Measurements from ENCODE around the gene CNIH2.

The CNIH2 gene

GRCh38 chr11:66258473-66258893 is 19.5 kb upstream of the CNIH2 start:
- peak overlapping the region in 19 of 21 experiments; percentile 67 to 91 (median 84) for H3K27ac ChIP-seq
- peak overlapping the region; percentile 69 to 99 (median 92) for H3K4me3 ChIP-seq

- Histone ChIP-seq H3K4me3 (no peak overlapping the region), H3K27ac (no peak overlapping the region)
Measured at GRCh38 chr11:66259225-66259624, 18.8 kb upstream of the CNIH2 start.

GRCh38 chr11:66259956-66260355 is 18.0 kb upstream of the CNIH2 start:
- Histone ChIP-seq H3K27ac (no peak overlapping the region), H3K4me3 (no peak overlapping the region)

GRCh38 chr11:66261578-66261977 is 16.4 kb upstream of the CNIH2 start:
- H3K27ac ChIP-seq = no peak overlapping the region
- no peak overlapping the region for H3K4me3 ChIP-seq

- H3K4me3 ChIP-seq = no peak overlapping the region
- H3K27ac ChIP-seq = no peak overlapping the region
Measured at GRCh38 chr11:66262191-66262590, 15.8 kb upstream of the CNIH2 start.

- Histone ChIP-seq H3K27ac (no peak overlapping the region), H3K4me3 (no peak overlapping the region)
Measured at GRCh38 chr11:66262696-66263095, 15.3 kb upstream of the CNIH2 start.

- Histone ChIP-seq H3K4me3 (no peak overlapping the region), H3K27ac (no peak overlapping the region)
Measured at GRCh38 chr11:66263231-66263630, 14.7 kb upstream of the CNIH2 start.

GRCh38 chr11:66263785-66264184 is 14.2 kb upstream of the CNIH2 start:
- no peak overlapping the region for H3K27ac ChIP-seq
- no peak overlapping the region for H3K4me3 ChIP-seq

- H3K4me3 ChIP-seq = no peak overlapping the region
- no peak overlapping the region for H3K27ac ChIP-seq
Measured at GRCh38 chr11:66264383-66264782, 13.6 kb upstream of the CNIH2 start.

GRCh38 chr11:66264914-66265313 is 13.1 kb upstream of the CNIH2 start:
- Histone ChIP-seq H3K27ac (no peak overlapping the region), H3K4me3 (no peak overlapping the region)

- peak overlapping the region in 2 of 21 experiments; percentile 6 to 97 for H3K27ac ChIP-seq
Measured at GRCh38 chr11:66265531-66266377, 12.2 kb upstream of the CNIH2 start.

GRCh38 chr11:66266378-66267038 is 11.5 kb upstream of the CNIH2 start:
- Histone ChIP-seq H3K27ac (peak overlapping the region in 16 of 21 experiments; percentile 89 to 99 (median 96)), H3K4me3 (peak overlapping the region in 4 of 7 experiments; percentile 67 to 95 (median 83))

More at GRCh38 chr11:66265531-66266377, 12.2 kb upstream of the CNIH2 start:
- H3K4me3 ChIP-seq = no peak overlapping the region

GRCh38 chr11:66267039-66267378 is 11.0 kb upstream of the CNIH2 start:
- H3K27ac ChIP-seq = peak overlapping the region in 18 of 21 experiments; percentile 89 to 99 (median 97)
- H3K4me3 ChIP-seq = peak overlapping the region; percentile 64 to 95 (median 79)

GRCh38 chr11:66267379-66268243 is 10.4 kb upstream of the CNIH2 start:
- Histone ChIP-seq H3K4me3 (peak overlapping the region; percentile 64 to 95 (median 79)), H3K27ac (peak overlapping the region; percentile 83 to 99 (median 97))

GRCh38 chr11:66268244-66268951 is 9.6 kb upstream of the CNIH2 start, which contains the start of gene RAB1B:
RAB1B (plus strand) TSS chr11:66268639; CDS start chr11:66268680, 41 bp downstream.
- H3K27ac ChIP-seq = peak within 1 kb of the TSS; percentile 83 to 99 (median 97)
- peak within 1 kb of the TSS; percentile 64 to 95 (median 79) for H3K4me3 ChIP-seq

- H3K27ac ChIP-seq = peak overlapping the region; percentile 80 to 99 (median 97)
- peak overlapping the region; percentile 64 to 95 (median 79) for H3K4me3 ChIP-seq
Measured at GRCh38 chr11:66268952-66269905, 8.7 kb upstream of the CNIH2 start.

- Histone ChIP-seq H3K27ac (peak overlapping the region in 1 of 21 experiments; percentile 12), H3K4me3 (no peak overlapping the region)
Measured at GRCh38 chr11:66271816-66272215, 6.2 kb upstream of the CNIH2 start.

- H3K27ac ChIP-seq = peak overlapping the region in 1 of 21 experiments; percentile 12
- H3K4me3 ChIP-seq = no peak overlapping the region
Measured at GRCh38 chr11:66272596-66272995, 5.4 kb upstream of the CNIH2 start.
